Measurements from ENCODE around the gene IL36RN.

The IL36RN gene

GRCh38 chr2:113027691-113028090 lies 31.3 kb upstream of the IL36RN start:
- no peak for TF ChIP-seq CTCF (IDR thresholded peaks at IDR 0.05; ENCODE audit: borderline replicate concordance, insufficient read depth, low read depth, low read length)
- no peak overlapping the region for H3K4me3 ChIP-seq (ENCODE audit: low read depth, low read length)

GRCh38 chr2:113028112-113028511 lies 30.9 kb upstream of the IL36RN start:
- TF ChIP-seq CTCF (IDR thresholded peaks at IDR 0.05; ENCODE audit: borderline replicate concordance, insufficient read depth, low read depth, low read length) = no peak
- H3K4me3 ChIP-seq (ENCODE audit: low read depth, low read length) = no peak overlapping the region

- H3K4me3 ChIP-seq (ENCODE audit: low read depth, low read length) = no peak overlapping the region
- no peak for TF ChIP-seq CTCF (IDR thresholded peaks at IDR 0.05; ENCODE audit: borderline replicate concordance, insufficient read depth, low read depth, low read length)
Measured at GRCh38 chr2:113032737-113033136, 26.3 kb upstream of the IL36RN start.

- no peak for TF ChIP-seq CTCF (IDR thresholded peaks at IDR 0.05; ENCODE audit: borderline replicate concordance, insufficient read depth, low read depth, low read length)
- H3K4me3 ChIP-seq (ENCODE audit: low read depth, low read length) = no peak overlapping the region
Measured at GRCh38 chr2:113034016-113034415, 25.0 kb upstream of the IL36RN start.

- no peak for TF ChIP-seq CTCF (IDR thresholded peaks at IDR 0.05; ENCODE audit: borderline replicate concordance, insufficient read depth, low read depth, low read length)
- H3K4me3 ChIP-seq (ENCODE audit: low read depth, low read length) = no peak overlapping the region
Measured at GRCh38 chr2:113036763-113037162, 22.2 kb upstream of the IL36RN start.

GRCh38 chr2:113038291-113038690 lies 20.7 kb upstream of the IL36RN start:
- no peak overlapping the region for H3K4me3 ChIP-seq (ENCODE audit: low read depth, low read length)
- TF ChIP-seq CTCF (IDR thresholded peaks at IDR 0.05; ENCODE audit: borderline replicate concordance, insufficient read depth, low read depth, low read length) = no peak

GRCh38 chr2:113039158-113039557 lies 19.8 kb upstream of the IL36RN start:
- TF ChIP-seq CTCF (IDR thresholded peaks at IDR 0.05; ENCODE audit: borderline replicate concordance, insufficient read depth, low read depth, low read length) = no peak
- H3K4me3 ChIP-seq (ENCODE audit: low read depth, low read length) = no peak overlapping the region
